ENCODE data around the gene RUNDC3A. TPM values are rescaled to one million over a fixed set of nuclear protein-coding genes. Genes with fewer than 3 reads are reported as not detected.

RUNDC3A gene
- total and polyA plus RNA-seq, 2 of the 13 experiments (the other 11 are each of a cell fraction or from before 2014, with no cell fraction given): 0.25 TPM; not detected in 1

DNA sequence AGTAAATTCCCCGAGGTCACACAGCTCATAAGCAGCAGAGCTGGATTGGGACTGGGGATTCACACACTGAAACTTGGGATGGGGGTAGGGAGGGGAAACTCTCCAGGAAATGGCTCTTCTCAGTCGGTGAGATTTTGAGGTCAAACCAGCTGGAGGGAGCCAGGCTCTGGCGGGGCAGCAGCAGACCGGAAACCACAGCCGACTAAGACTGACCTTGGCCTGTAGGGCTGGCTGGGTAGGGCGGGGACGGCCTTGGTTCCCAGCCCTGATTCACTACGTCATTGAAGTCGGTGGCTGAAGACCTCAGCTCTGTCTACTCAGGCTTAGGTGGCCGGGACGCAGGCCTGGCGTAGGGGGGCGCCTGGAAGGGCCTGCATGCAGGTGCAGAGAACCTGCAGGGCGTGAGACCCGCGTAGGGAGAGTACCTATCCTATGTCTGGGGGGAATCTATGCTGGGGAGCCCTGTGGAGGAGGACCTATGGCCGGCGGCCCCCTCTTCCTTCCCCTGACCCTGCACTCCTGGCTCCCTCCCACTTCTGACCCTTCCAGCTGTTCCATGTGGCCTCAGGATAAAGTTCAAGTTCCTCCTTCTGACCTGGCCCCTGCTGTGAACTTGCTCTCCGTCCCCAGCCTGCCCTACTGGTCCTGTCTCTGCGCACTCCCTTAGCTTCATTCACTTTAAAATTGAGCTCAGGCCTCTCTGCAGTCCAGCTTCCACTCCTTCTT, 28.6 kb upstream of the RUNDC3A start (continued):
- TF ChIP-seq, protein P1, sequence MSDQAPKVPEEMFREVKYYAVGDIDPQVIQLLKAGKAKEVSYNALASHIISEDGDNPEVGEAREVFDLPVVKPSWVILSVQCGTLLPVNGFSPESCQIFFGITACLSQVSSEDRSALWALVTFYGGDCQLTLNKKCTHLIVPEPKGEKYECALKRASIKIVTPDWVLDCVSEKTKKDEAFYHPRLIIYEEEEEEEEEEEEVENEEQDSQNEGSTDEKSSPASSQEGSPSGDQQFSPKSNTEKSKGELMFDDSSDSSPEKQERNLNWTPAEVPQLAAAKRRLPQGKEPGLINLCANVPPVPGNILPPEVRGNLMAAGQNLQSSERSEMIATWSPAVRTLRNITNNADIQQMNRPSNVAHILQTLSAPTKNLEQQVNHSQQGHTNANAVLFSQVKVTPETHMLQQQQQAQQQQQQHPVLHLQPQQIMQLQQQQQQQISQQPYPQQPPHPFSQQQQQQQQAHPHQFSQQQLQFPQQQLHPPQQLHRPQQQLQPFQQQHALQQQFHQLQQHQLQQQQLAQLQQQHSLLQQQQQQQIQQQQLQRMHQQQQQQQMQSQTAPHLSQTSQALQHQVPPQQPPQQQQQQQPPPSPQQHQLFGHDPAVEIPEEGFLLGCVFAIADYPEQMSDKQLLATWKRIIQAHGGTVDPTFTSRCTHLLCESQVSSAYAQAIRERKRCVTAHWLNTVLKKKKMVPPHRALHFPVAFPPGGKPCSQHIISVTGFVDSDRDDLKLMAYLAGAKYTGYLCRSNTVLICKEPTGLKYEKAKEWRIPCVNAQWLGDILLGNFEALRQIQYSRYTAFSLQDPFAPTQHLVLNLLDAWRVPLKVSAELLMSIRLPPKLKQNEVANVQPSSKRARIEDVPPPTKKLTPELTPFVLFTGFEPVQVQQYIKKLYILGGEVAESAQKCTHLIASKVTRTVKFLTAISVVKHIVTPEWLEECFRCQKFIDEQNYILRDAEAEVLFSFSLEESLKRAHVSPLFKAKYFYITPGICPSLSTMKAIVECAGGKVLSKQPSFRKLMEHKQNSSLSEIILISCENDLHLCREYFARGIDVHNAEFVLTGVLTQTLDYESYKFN (CRISPR knock-in tag; conservative IDR thresholded peaks at IDR 0.05): peak; percentile 73
- TF ChIP-seq SRSF4 (IDR thresholded peaks at IDR 0.05; ENCODE audit: low read depth, low read length, poor library complexity, severe bottlenecking): no peak
- peak; percentile 50; the same call in 1 of the 2 replicates for TF ChIP-seq KDM3A (CRISPR knock-in tag; IDR thresholded peaks at IDR 0.05; ENCODE audit: low read depth)
- TF ChIP-seq, protein P2, sequence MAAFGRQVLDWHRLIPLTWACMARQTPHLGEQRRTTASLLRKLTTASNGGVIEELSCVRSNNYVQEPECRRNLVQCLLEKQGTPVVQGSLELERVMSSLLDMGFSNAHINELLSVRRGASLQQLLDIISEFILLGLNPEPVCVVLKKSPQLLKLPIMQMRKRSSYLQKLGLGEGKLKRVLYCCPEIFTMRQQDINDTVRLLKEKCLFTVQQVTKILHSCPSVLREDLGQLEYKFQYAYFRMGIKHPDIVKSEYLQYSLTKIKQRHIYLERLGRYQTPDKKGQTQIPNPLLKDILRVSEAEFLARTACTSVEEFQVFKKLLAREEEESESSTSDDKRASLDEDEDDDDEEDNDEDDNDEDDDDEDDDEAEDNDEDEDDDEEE (CRISPR knock-in tag; IDR thresholded peaks at IDR 0.05): no peak
- TF ChIP-seq KAT7 (CRISPR knock-in tag; IDR thresholded peaks at IDR 0.05; ENCODE audit: borderline replicate concordance): 0 out of 2 replicates have a peak, but pooled peaks have one; percentile 42
- TF ChIP-seq DNMT1 (CRISPR knock-in tag; IDR thresholded peaks at IDR 0.05): 0 out of 2 replicates have a peak, but pooled peaks have one; percentile 44
- TF ChIP-seq ISL2 (CRISPR knock-in tag; IDR thresholded peaks at IDR 0.05): 0 out of 2 replicates have a peak, but pooled peaks have one; percentile 38
- TF ChIP-seq ZNF549 (CRISPR knock-in tag; IDR thresholded peaks at IDR 0.05): no peak
- TF ChIP-seq, protein P3, sequence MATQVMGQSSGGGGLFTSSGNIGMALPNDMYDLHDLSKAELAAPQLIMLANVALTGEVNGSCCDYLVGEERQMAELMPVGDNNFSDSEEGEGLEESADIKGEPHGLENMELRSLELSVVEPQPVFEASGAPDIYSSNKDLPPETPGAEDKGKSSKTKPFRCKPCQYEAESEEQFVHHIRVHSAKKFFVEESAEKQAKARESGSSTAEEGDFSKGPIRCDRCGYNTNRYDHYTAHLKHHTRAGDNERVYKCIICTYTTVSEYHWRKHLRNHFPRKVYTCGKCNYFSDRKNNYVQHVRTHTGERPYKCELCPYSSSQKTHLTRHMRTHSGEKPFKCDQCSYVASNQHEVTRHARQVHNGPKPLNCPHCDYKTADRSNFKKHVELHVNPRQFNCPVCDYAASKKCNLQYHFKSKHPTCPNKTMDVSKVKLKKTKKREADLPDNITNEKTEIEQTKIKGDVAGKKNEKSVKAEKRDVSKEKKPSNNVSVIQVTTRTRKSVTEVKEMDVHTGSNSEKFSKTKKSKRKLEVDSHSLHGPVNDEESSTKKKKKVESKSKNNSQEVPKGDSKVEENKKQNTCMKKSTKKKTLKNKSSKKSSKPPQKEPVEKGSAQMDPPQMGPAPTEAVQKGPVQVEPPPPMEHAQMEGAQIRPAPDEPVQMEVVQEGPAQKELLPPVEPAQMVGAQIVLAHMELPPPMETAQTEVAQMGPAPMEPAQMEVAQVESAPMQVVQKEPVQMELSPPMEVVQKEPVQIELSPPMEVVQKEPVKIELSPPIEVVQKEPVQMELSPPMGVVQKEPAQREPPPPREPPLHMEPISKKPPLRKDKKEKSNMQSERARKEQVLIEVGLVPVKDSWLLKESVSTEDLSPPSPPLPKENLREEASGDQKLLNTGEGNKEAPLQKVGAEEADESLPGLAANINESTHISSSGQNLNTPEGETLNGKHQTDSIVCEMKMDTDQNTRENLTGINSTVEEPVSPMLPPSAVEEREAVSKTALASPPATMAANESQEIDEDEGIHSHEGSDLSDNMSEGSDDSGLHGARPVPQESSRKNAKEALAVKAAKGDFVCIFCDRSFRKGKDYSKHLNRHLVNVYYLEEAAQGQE (IDR thresholded peaks at IDR 0.05; ENCODE audit: borderline replicate concordance in 1 of 2, low read depth in 1 of 2, low read length in 2 of 2): 0 out of 4 replicates have a peak, but pooled peaks of 1 of the 2 experiments have one; percentile 48
- TF ChIP-seq ZNF781 (CRISPR knock-in tag; IDR thresholded peaks at IDR 0.05; ENCODE audit: borderline replicate concordance, not compliant biosample characterization): no peak
- TF ChIP-seq, protein P4, sequence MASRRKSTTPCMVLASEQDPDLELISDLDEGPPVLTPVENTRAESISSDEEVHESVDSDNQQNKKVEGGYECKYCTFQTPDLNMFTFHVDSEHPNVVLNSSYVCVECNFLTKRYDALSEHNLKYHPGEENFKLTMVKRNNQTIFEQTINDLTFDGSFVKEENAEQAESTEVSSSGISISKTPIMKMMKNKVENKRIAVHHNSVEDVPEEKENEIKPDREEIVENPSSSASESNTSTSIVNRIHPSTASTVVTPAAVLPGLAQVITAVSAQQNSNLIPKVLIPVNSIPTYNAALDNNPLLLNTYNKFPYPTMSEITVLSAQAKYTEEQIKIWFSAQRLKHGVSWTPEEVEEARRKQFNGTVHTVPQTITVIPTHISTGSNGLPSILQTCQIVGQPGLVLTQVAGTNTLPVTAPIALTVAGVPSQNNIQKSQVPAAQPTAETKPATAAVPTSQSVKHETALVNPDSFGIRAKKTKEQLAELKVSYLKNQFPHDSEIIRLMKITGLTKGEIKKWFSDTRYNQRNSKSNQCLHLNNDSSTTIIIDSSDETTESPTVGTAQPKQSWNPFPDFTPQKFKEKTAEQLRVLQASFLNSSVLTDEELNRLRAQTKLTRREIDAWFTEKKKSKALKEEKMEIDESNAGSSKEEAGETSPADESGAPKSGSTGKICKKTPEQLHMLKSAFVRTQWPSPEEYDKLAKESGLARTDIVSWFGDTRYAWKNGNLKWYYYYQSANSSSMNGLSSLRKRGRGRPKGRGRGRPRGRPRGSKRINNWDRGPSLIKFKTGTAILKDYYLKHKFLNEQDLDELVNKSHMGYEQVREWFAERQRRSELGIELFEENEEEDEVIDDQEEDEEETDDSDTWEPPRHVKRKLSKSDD (CRISPR knock-in tag; IDR thresholded peaks at IDR 0.05; ENCODE audit: low read depth): 0 out of 2 replicates have a peak, but pooled peaks have one; percentile 68
- TF ChIP-seq SP1 (IDR thresholded peaks at IDR 0.05): no peak
- peak; percentile 43; the same call in 1 of the 2 replicates for TF ChIP-seq SP1 (CRISPR knock-in tag; IDR thresholded peaks at IDR 0.05)
